GM12875 (cell line): ENCODE measurements around the gene FBXL20.
A peak's percentile ranks its signal among the peaks of the same experiment; 100 is the strongest.

ENCODE experiments used
- H3K4me3 ChIP-seq: one replicate; pipeline ENCODE4 v1.5.1; 2011; ENCODE audit warnings: low read depth, low read length, control low read depth
- CTCF ChIP-seq: IDR thresholded peaks from 2 replicates; pipeline ENCODE4 v1.5.1; 2011; ENCODE audit warnings: low read depth, mild to moderate bottlenecking, control low read depth, inconsistent platforms, low read length, moderate library complexity, borderline replicate concordance; ENCODE audit not compliant: insufficient read depth

Gene FBXL20

GRCh38 chr17:39239640-39240314 is 161.6 kb downstream of the FBXL20 start:
- TF ChIP-seq CTCF, result peak; percentile 87
- H3K4me3 ChIP-seq, result no peak overlapping the region

DNA sequence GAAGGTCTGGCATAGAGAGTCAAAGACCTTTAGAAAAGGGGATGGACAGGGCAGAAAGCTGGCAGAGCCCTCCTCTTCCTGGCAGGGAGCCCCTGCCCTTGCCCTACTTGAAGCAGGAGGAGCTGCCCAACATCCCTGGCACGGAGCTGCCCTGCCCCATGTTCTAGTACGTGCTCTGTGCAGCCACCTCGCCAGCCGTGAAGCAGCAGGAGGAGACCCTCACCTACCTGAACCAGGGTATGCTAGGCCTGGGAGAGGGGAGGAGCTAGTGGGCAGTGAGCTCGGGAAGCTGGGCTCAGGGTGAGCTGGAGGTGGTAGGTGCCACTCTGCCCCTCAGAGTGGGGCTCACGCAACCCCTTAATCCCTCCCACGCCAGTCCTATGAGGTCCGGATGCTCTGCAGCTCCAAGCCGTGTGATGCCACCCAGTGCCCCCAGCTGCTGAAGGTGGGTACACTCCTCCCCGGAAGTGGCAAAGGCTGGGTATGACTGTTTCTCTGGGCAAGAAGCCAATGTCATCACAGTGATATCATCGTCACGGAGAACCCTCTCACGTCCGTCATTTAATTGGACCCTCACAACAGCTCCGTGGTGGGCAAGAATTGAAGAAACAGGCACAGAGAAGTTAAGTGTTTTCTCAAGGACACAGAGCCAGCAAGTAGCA is 163.0 kb downstream of the FBXL20 start:
- H3K4me3 ChIP-seq, result no peak overlapping the region
- no peak for TF ChIP-seq CTCF

DNA sequence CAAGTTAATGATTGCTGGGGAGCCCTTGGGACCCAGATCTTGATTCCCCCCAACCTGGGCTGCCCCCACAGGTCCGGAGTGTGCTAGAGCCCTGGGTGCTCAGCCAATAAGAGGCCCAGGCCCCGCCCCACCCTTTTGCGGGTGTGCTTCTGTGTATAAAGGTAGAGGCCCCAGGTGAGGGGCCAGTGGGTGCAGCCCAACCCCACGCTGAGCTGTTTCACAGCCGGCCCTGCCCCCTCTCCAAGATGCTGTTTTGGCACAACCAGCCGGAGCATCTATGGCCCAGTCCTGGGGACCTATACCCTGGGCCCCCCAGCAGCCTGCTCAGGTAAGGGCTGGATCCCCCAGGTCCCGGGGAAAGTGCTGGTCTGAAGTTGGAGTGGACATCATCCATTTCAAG is 163.8 kb downstream of the FBXL20 start:
- no peak for TF ChIP-seq CTCF
- no peak overlapping the region for H3K4me3 ChIP-seq

DNA sequence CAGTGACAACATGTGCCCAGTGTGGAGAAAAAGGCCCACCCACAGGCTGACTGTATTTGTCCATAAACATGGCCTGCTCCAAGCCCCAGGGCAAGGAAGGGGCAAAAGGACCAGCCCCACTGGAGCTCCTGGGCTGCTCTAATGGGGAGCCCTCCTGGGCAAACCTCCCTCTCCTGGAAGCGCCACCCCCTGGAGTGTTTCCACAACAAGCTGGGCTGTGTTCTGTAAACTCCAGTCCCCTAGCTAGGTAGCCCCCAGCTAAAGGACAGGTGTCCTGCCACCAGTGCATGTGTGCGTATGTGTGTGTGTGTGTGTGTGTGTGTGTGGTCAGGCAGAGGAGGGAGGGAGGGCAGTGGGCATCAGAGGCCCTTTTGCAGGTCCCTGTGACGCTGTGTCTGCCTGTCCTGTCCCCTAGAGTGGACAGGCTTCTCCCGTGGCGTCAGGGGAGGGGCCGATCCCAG is 164.4 kb downstream of the FBXL20 start:
- no peak for TF ChIP-seq CTCF
- H3K4me3 ChIP-seq, result no peak overlapping the region

GRCh38 chr17:39236450-39236927 is 164.9 kb downstream of the FBXL20 start:
- no peak for TF ChIP-seq CTCF
- no peak overlapping the region for H3K4me3 ChIP-seq

GRCh38 chr17:39235555-39236449 is 165.6 kb downstream of the FBXL20 start:
- TF ChIP-seq CTCF, result peak; percentile 92
- no peak overlapping the region for H3K4me3 ChIP-seq
